Upper lobe of left lung (tissue), 4 donors: ENCODE results near the gene KCNJ4.

Source experiments
- POLR2A ChIP-seq, 4 donors: fragments of 450-650 bp; IDR thresholded peaks; one replicate each; pipeline ENCODE4 v1.5.1; 2016 to 2017; ENCODE audit warnings: antibody characterized with exemption in 4 of 4, mild to moderate bottlenecking in 2 of 4
- POLR2AphosphoS5 ChIP-seq, 2 donors: sonication (generic); formaldehyde crosslinking; IDR thresholded peaks; one replicate each; pipeline ENCODE4 v1.5.1; 2017; ENCODE audit warnings: antibody characterized with exemption in 2 of 2
- TF ChIP-seq, protein P1 (sequence below), 6 experiments: fragments of 450-650 bp in 4 of 6; fragments of 200-600 bp in 2 of 6; sonication (generic) in 2 of 6; IDR thresholded peaks; one replicate each; pipeline ENCODE4 v1.5.1; 2016 to 2019; ENCODE audit warnings: antibody characterized with exemption in 6 of 6

DNA sequence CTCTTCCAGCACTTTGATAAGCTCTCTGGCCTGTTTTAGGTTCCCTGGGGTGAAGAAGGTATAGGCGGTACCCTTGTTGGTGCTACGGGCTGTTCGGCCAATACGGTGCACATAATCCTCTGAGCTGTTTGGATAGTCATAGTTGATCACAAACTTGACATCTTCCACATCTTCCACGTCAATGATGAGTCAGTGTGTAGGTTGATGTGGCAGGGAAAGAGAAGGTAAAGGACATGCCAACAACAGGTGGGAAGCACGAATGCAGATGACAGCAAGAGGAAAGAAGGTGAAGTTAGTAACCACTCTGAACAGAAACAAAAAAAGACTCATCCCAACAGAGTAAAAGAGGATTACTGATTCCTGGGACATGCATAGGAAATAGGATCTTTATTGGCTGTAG is 32.9 kb upstream of the KCNJ4 start:
- TF ChIP-seq, protein P1, sequence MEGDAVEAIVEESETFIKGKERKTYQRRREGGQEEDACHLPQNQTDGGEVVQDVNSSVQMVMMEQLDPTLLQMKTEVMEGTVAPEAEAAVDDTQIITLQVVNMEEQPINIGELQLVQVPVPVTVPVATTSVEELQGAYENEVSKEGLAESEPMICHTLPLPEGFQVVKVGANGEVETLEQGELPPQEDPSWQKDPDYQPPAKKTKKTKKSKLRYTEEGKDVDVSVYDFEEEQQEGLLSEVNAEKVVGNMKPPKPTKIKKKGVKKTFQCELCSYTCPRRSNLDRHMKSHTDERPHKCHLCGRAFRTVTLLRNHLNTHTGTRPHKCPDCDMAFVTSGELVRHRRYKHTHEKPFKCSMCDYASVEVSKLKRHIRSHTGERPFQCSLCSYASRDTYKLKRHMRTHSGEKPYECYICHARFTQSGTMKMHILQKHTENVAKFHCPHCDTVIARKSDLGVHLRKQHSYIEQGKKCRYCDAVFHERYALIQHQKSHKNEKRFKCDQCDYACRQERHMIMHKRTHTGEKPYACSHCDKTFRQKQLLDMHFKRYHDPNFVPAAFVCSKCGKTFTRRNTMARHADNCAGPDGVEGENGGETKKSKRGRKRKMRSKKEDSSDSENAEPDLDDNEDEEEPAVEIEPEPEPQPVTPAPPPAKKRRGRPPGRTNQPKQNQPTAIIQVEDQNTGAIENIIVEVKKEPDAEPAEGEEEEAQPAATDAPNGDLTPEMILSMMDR (IDR thresholded peaks at IDR 0.05), result no peak
- no peak for TF ChIP-seq POLR2A (IDR thresholded peaks at IDR 0.05)
- no peak for TF ChIP-seq POLR2AphosphoS5 (IDR thresholded peaks at IDR 0.05)
